Heart left ventricle (tissue), 13 donors: ENCODE data around the gene KIF1A.

ENCODE experiments used
- CTCF ChIP-seq, 12 donors: fragments of 200-600 bp; sonication (generic) in 4 of 12; IDR thresholded peaks; one replicate each; pipeline versions ENCODE4 v1.5.0 to v1.8.0; 2018 to 2022; ENCODE audit warnings: antibody characterized with exemption in 12 of 12, mild to moderate bottlenecking in 5 of 12
- POLR2A ChIP-seq, 2 donors: fragments of 450-650 bp; IDR thresholded peaks; one replicate each; pipeline ENCODE4 v1.6.1; 2017; ENCODE audit warnings: antibody characterized with exemption in 2 of 2, mild to moderate bottlenecking in 2 of 2, moderate library complexity in 2 of 2
- donor health status: ischemic (EF 13 %, LVEDD 7.1; RV severe dilation, severe dysfunction).
- donor health status: DM: no; HTN: yes; CAD: no.
- donor health status: DM: no; HTN: no; CAD: no.
- donor health status: ischemic (EF 25% LVEDD 6.9; RV normal size, moderate dysfunction).
- donor health status: ischemic (EF 25% LVEDD 5.7; RV mildly dilated, moderate dysfunction).
- donor health status: ischemic (EF 35%, LVEDD 5.7; RV mildly dilated, moderate dysfunction).
- donor health status: nonischemic (EF 11% LVEDD 7.7; RV severe dilation, severe dysfunction).
- donor health status: DM: yes; HTN: yes; CAD: no.
- donor health status: PGD.
- donor health status: ischemic (EF 29% LVEDD 5.4; RV normal size, mild dysfunction).
- donor health status: nonischemic (EF 23%, LVEDD 6.1; RV moderate dilation, normal function).

GRCh38 chr2:240741091-240741490, 78.9 kb downstream of the KIF1A start:
- TF ChIP-seq CTCF (IDR thresholded peaks at IDR 0.05) (no peak), POLR2A (IDR thresholded peaks at IDR 0.05) (no peak)
